Spleen (tissue), 11 donors: Measurements from ENCODE around the gene AOAH. TPM values are rescaled to one million over a fixed set of nuclear protein-coding genes. Genes with fewer than 3 reads are reported as not detected.
A peak's percentile ranks its signal among the peaks of the same experiment; 100 is the strongest.

ENCODE experiments used
- DNase-seq: peaks from one replicate; pipeline ENCODE4 v3.0.0-alpha.2; 2020
- H3K27ac ChIP-seq, 8 donors: fragments of 200-600 bp; sonication (generic) in 7 of 8; 1 replicate in 4 of 8; 2 replicates in 4 of 8; pipeline versions ENCODE4 v1.5.0 to v1.8.0; 2016 to 2021; ENCODE audit warnings: inconsistent platforms in 4 of 8, mild to moderate bottlenecking in 4 of 8, moderate library complexity in 1 of 8
- H3K27me3 ChIP-seq, 7 donors: fragments of 200-600 bp; sonication (generic) in 6 of 7; replicated peaks in 1 of 7; 1 replicate in 4 of 7; 2 replicates in 3 of 7; pipeline versions ENCODE4 v1.5.0 to v1.8.0; 2016 to 2021; ENCODE audit warnings: inconsistent platforms in 3 of 7, mild to moderate bottlenecking in 1 of 7
- H3K36me3 ChIP-seq, 6 donors: fragments of 200-600 bp; sonication (generic) in 5 of 6; 1 replicate in 4 of 6; 2 replicates in 2 of 6; pipeline versions ENCODE4 v1.5.0 to v1.8.0; 2016 to 2021; ENCODE audit warnings: inconsistent platforms in 2 of 6
- H3K4me1 ChIP-seq, 6 donors: fragments of 200-600 bp; sonication (generic) in 5 of 6; 1 replicate in 3 of 6; 2 replicates in 3 of 6; pipeline versions ENCODE4 v1.5.0 to v1.8.0; 2016 to 2021; ENCODE audit warnings: inconsistent platforms in 3 of 6
- H3K4me3 ChIP-seq, 8 donors: fragments of 200-600 bp; sonication (generic) in 7 of 8; 1 replicate in 4 of 8; 2 replicates in 4 of 8; pipeline versions ENCODE4 v1.5.0 to v1.8.0; 2016 to 2021; ENCODE audit warnings: inconsistent platforms in 4 of 8, mild to moderate bottlenecking in 4 of 8, moderate library complexity in 2 of 8
- H3K9me3 ChIP-seq, 8 donors: fragments of 200-600 bp; sonication (generic) in 7 of 8; 1 replicate in 4 of 8; 2 replicates in 4 of 8; pipeline versions ENCODE4 v1.5.0 to v1.8.0; 2016 to 2021; ENCODE audit warnings: inconsistent platforms in 4 of 8
- CTCF ChIP-seq, 11 experiments: fragments of 200-600 bp in 7 of 11; fragments of 450-650 bp in 4 of 11; sonication (generic) in 4 of 11; IDR thresholded peaks in 8 of 11; conservative IDR thresholded peaks in 3 of 11; 1 replicate in 7 of 11; 2 replicates in 4 of 11; pipeline versions ENCODE4 v1.4.0 to v1.8.0; 2016 to 2021; ENCODE audit warnings: antibody characterized with exemption in 11 of 11, inconsistent platforms in 4 of 11, mild to moderate bottlenecking in 1 of 11
- POLR2A ChIP-seq, 3 donors: fragments of 450-650 bp; IDR thresholded peaks; one replicate each; pipeline ENCODE4 v1.5.1; 2017; ENCODE audit warnings: antibody characterized with exemption in 3 of 3, mild to moderate bottlenecking in 1 of 3
- POLR2AphosphoS5 ChIP-seq, 3 donors: sonication (generic); formaldehyde crosslinking; IDR thresholded peaks; one replicate each; pipeline ENCODE4 v1.5.1; 2017; ENCODE audit warnings: antibody characterized with exemption in 3 of 3
- WGBS, 5 donors: extraction: QIAGEN DNeasy Blood & Tissue Kit in 3 of 5; methylation state at CpG; one replicate each; pipeline versions ENCODE4 v1.1.5 to v1.1.7; 2013 to 2018; 5-methylcytosine and 5-hydroxymethylcytosine counted together
- intact Hi-C: fragments of 100-400 bp; cut with DNase I; formaldehyde crosslinking; loops from one replicate; pipeline ENCODE4 v1.15.0; 2023; ENCODE audit warnings: low total_unique reads
- polyA plus RNA-seq, 3 donors: library from polyadenylated mRNA; stranded (reverse); fragments of 200-250 nt; gene quantifications; one replicate each; pipeline ENCODE4 v1.2.1, GENCODE V29; 2013
- total RNA-seq, 7 donors: library from RNA; depleted of rRNA in 3 of 7; stranded (reverse); fragments of >200 nt in 3 of 7; fragmentation: NEBNext Ultra II Directional in 4 of 7; extraction: Animal tissue kit (Norgen Biotek cat#: 25700) in 4 of 7; gene quantifications; one replicate each; pipeline versions ENCODE4 v1.1.0 to v1.2.1, GENCODE V29; 2016 to 2021
- donor health status: healthy with polysubstance abuse.
- donor health status: DM: no; HTN: no; CAD: no; lungs with moderate emphysema.
- donor health status: DM: no; HTN: no; CAD: no.
- donor health status: Bipolar disorder and iron deficiency.
- donor health status: healthy.
- donor health status: DM: no; HTN: no; CAD: no.
- donor health status: DM: yes; HTN: yes; CAD: no.

Gene AOAH
- total and polyA plus RNA-seq, 10 donors: 30.3 to 316 (median 191) TPM

GRCh38 chr7:36605261-36606051 is 118.8 kb downstream of the AOAH start:
- Histone ChIP-seq H3K27ac (no peak overlapping the region), H3K4me1 (peaks cover 0 to 28% (median 1%) of the 10 kb centered on the region in 6 donors), H3K9me3 (no peaks in the 10 kb centered on the region), H3K4me3 (no peak overlapping the region), H3K36me3 (peaks cover 0 to 65% (median 0%) of the 10 kb centered on the region in 6 donors), H3K27me3 (no peaks in the 10 kb centered on the region)
- no peak for DNase-seq
- intact Hi-C loops: no loop called here
- 81 to 84% (median 83%) methylated on average over 7 of the region's 7 CpGs for WGBS, 5 donors
- TF ChIP-seq POLR2A (IDR thresholded peaks at IDR 0.05): no peak

GRCh38 chr7:36604806-36605205 is 119.5 kb downstream of the AOAH start:
- Histone ChIP-seq H3K9me3 (no peaks in the 10 kb centered on the region), H3K27ac (no peak overlapping the region), H3K36me3 (peaks cover 0 to 71% (median 0%) of the 10 kb centered on the region in 6 donors), H3K27me3 (no peaks in the 10 kb centered on the region), H3K4me3 (no peak overlapping the region), H3K4me1 (peaks cover 0 to 34% (median 3%) of the 10 kb centered on the region in 6 donors)
- 75 to 88% (median 82%) methylated on average over 3 of the region's 3 CpGs for WGBS, 5 donors
- DNase-seq: no peak
- intact Hi-C loops: no loop called here
- TF ChIP-seq POLR2A (IDR thresholded peaks at IDR 0.05): no peak

- H3K36me3 ChIP-seq: peaks cover 0 to 67% (median 0%) of the 10 kb centered on the region in 6 donors
- H3K4me1 ChIP-seq: peaks cover 0 to 36% (median 3%) of the 10 kb centered on the region in 6 donors
- 48 to 78% (median 71%) methylated on average over 7 of the region's 7 CpGs for WGBS, 5 donors
- TF ChIP-seq CTCF (IDR thresholded peaks at IDR 0.05 in 8 of 11, conservative IDR thresholded peaks at IDR 0.05 in 3 of 11) (no peak), POLR2AphosphoS5 (IDR thresholded peaks at IDR 0.05) (peak in 1 of 3 donors; percentile 11)
- H3K4me3 ChIP-seq: peak overlapping the region in 1 of 8 donors; percentile 6
- no peaks in the 10 kb centered on the region for H3K27me3 ChIP-seq
- DNase-seq: no peak
- peak overlapping the region in 3 of 8 donors; percentile 46 to 70 (median 59) for H3K27ac ChIP-seq
- no peaks in the 10 kb centered on the region for H3K9me3 ChIP-seq
- intact Hi-C loops: no loop called here
These were observed 121.1 kb downstream of the AOAH start for GRCh38 chr7:36602934-36603887.

GRCh38 chr7:36602511-36602910 is 121.8 kb downstream of the AOAH start:
- intact Hi-C loops: no loop called here
- H3K27ac ChIP-seq: peak overlapping the region in 3 of 8 donors; percentile 46 to 70 (median 59)
- H3K4me1 ChIP-seq: peaks cover 0 to 42% (median 3%) of the 10 kb centered on the region in 6 donors
- peaks cover 0 to 67% (median 2%) of the 10 kb centered on the region in 6 donors for H3K36me3 ChIP-seq
- H3K9me3 ChIP-seq: no peaks in the 10 kb centered on the region
- no peaks in the 10 kb centered on the region for H3K27me3 ChIP-seq
- TF ChIP-seq POLR2AphosphoS5 (IDR thresholded peaks at IDR 0.05): no peak
- no peak for TF ChIP-seq CTCF (IDR thresholded peaks at IDR 0.05 in 8 of 11, conservative IDR thresholded peaks at IDR 0.05 in 3 of 11)
- no peak for TF ChIP-seq POLR2A (IDR thresholded peaks at IDR 0.05)
- no peak overlapping the region for H3K4me3 ChIP-seq
- 55 to 94% (median 87%) methylated on average over 3 of the region's 3 CpGs for WGBS, 5 donors
- DNase-seq: no peak
